Spleen (tissue), 11 donors: ENCODE data around the gene ANKRD11. TPM values are rescaled to one million over a fixed set of nuclear protein-coding genes. Genes with fewer than 3 reads are reported as not detected.

Source experiments
- DNase-seq: peaks from one replicate; pipeline ENCODE4 v3.0.0-alpha.2; 2020
- H3K27ac ChIP-seq, 8 donors: fragments of 200-600 bp; sonication (generic) in 7 of 8; 1 replicate in 4 of 8; 2 replicates in 4 of 8; pipeline versions ENCODE4 v1.5.0 to v1.8.0; 2016 to 2021; ENCODE audit warnings: inconsistent platforms in 4 of 8, mild to moderate bottlenecking in 4 of 8, moderate library complexity in 1 of 8
- H3K27me3 ChIP-seq, 7 donors: fragments of 200-600 bp; sonication (generic) in 6 of 7; replicated peaks in 1 of 7; 1 replicate in 4 of 7; 2 replicates in 3 of 7; pipeline versions ENCODE4 v1.5.0 to v1.8.0; 2016 to 2021; ENCODE audit warnings: inconsistent platforms in 3 of 7, mild to moderate bottlenecking in 1 of 7
- H3K36me3 ChIP-seq, 6 donors: fragments of 200-600 bp; sonication (generic) in 5 of 6; 1 replicate in 4 of 6; 2 replicates in 2 of 6; pipeline versions ENCODE4 v1.5.0 to v1.8.0; 2016 to 2021; ENCODE audit warnings: inconsistent platforms in 2 of 6
- H3K4me1 ChIP-seq, 6 donors: fragments of 200-600 bp; sonication (generic) in 5 of 6; 1 replicate in 3 of 6; 2 replicates in 3 of 6; pipeline versions ENCODE4 v1.5.0 to v1.8.0; 2016 to 2021; ENCODE audit warnings: inconsistent platforms in 3 of 6
- H3K4me3 ChIP-seq, 8 donors: fragments of 200-600 bp; sonication (generic) in 7 of 8; 1 replicate in 4 of 8; 2 replicates in 4 of 8; pipeline versions ENCODE4 v1.5.0 to v1.8.0; 2016 to 2021; ENCODE audit warnings: inconsistent platforms in 4 of 8, mild to moderate bottlenecking in 4 of 8, moderate library complexity in 2 of 8
- H3K9me3 ChIP-seq, 8 donors: fragments of 200-600 bp; sonication (generic) in 7 of 8; 1 replicate in 4 of 8; 2 replicates in 4 of 8; pipeline versions ENCODE4 v1.5.0 to v1.8.0; 2016 to 2021; ENCODE audit warnings: inconsistent platforms in 4 of 8
- POLR2A ChIP-seq, 3 donors: fragments of 450-650 bp; IDR thresholded peaks; one replicate each; pipeline ENCODE4 v1.5.1; 2017; ENCODE audit warnings: antibody characterized with exemption in 3 of 3, mild to moderate bottlenecking in 1 of 3
- POLR2AphosphoS5 ChIP-seq, 3 donors: sonication (generic); formaldehyde crosslinking; IDR thresholded peaks; one replicate each; pipeline ENCODE4 v1.5.1; 2017; ENCODE audit warnings: antibody characterized with exemption in 3 of 3
- WGBS, 5 donors: extraction: QIAGEN DNeasy Blood & Tissue Kit in 3 of 5; methylation state at CpG; one replicate each; pipeline versions ENCODE4 v1.1.5 to v1.1.7; 2013 to 2018; 5-methylcytosine and 5-hydroxymethylcytosine counted together
- intact Hi-C: fragments of 100-400 bp; cut with DNase I; formaldehyde crosslinking; loops from one replicate; pipeline ENCODE4 v1.15.0; 2023; ENCODE audit warnings: low total_unique reads
- polyA plus RNA-seq, 3 donors: library from polyadenylated mRNA; stranded (reverse); fragments of 200-250 nt; gene quantifications; one replicate each; pipeline ENCODE4 v1.2.1, GENCODE V29; 2013
- total RNA-seq, 7 donors: library from RNA; depleted of rRNA in 3 of 7; stranded (reverse); fragments of >200 nt in 3 of 7; fragmentation: NEBNext Ultra II Directional in 4 of 7; extraction: Animal tissue kit (Norgen Biotek cat#: 25700) in 4 of 7; gene quantifications; one replicate each; pipeline versions ENCODE4 v1.1.0 to v1.2.1, GENCODE V29; 2016 to 2021
- TF ChIP-seq, protein P1 (sequence below), 11 experiments: fragments of 200-600 bp in 7 of 11; fragments of 450-650 bp in 4 of 11; sonication (generic) in 4 of 11; IDR thresholded peaks in 8 of 11; conservative IDR thresholded peaks in 3 of 11; 1 replicate in 7 of 11; 2 replicates in 4 of 11; pipeline versions ENCODE4 v1.4.0 to v1.8.0; 2016 to 2021; ENCODE audit warnings: antibody characterized with exemption in 11 of 11, inconsistent platforms in 4 of 11, mild to moderate bottlenecking in 1 of 11
- donor health status: healthy with polysubstance abuse.
- donor health status: DM: no; HTN: no; CAD: no; lungs with moderate emphysema.
- donor health status: DM: no; HTN: no; CAD: no.
- donor health status: Bipolar disorder and iron deficiency.
- donor health status: healthy.
- donor health status: DM: no; HTN: no; CAD: no.
- donor health status: DM: yes; HTN: yes; CAD: no.

The ANKRD11 gene
- total and polyA plus RNA-seq, 10 donors: 29.0 to 203 (median 128) TPM

DNA sequence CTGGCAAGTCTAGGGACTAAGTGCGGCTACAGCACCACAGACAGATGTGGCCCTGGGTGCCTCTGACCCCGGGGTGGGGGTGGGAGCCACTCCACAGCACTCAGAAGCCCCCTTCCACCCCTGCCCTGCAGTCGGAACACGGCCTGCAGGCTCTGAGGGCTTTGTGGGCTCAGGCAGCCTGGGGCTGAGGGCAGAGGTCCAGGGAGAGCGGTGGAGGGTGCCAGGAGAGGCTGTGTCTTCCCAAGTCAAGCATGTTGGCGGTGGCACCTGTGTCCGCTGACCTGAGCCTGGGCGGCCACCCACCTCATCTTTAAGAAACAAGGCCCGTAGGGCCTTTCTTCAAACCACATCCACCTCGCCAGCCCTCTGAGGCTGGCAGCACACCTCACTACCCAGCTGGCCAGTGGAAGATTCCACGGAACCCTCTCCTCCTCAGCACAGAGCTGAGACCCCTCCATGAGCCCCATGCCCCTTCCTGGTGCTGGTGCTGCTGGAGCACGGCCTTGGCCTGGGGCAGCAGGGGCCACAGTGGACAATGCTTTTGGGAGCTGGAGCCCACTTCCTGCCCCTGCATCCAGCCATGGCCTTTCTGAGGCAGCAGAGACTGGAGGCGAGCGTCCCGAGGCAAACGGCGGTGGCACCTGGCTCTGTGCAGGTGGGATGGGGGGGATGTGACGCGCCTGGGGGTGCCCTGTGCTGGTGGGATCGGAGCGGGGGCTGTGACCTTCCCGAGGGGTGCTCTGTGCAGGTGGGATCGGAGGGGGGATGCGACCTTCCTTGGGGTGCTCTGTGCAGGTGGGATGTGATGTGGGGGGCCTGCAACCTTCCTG, 195.1 kb downstream of the ANKRD11 start:
- H3K4me1 ChIP-seq: peaks cover 0 to 75% (median 28%) of the 10 kb centered on the region in 6 donors
- TF ChIP-seq POLR2AphosphoS5 (IDR thresholded peaks at IDR 0.05) (peak in 1 of 3 donors; percentile 50), POLR2A (IDR thresholded peaks at IDR 0.05) (no peak)
- TF ChIP-seq, protein P1, sequence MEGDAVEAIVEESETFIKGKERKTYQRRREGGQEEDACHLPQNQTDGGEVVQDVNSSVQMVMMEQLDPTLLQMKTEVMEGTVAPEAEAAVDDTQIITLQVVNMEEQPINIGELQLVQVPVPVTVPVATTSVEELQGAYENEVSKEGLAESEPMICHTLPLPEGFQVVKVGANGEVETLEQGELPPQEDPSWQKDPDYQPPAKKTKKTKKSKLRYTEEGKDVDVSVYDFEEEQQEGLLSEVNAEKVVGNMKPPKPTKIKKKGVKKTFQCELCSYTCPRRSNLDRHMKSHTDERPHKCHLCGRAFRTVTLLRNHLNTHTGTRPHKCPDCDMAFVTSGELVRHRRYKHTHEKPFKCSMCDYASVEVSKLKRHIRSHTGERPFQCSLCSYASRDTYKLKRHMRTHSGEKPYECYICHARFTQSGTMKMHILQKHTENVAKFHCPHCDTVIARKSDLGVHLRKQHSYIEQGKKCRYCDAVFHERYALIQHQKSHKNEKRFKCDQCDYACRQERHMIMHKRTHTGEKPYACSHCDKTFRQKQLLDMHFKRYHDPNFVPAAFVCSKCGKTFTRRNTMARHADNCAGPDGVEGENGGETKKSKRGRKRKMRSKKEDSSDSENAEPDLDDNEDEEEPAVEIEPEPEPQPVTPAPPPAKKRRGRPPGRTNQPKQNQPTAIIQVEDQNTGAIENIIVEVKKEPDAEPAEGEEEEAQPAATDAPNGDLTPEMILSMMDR (IDR thresholded peaks at IDR 0.05 in 8 of 11, conservative IDR thresholded peaks at IDR 0.05 in 3 of 11): no peak
- H3K36me3 ChIP-seq: peaks cover 0 to 61% (median 18%) of the 10 kb centered on the region in 6 donors
- 87 to 94% (median 91%) methylated on average over 20 to 24 of the region's 24 CpGs for whole genome bisulfite sequencing, 5 donors
- DNase-seq: no peak
- H3K4me3 ChIP-seq: no peak overlapping the region
- no peaks in the 10 kb centered on the region for H3K9me3 ChIP-seq
- no peak overlapping the region for H3K27ac ChIP-seq
- intact Hi-C loops: no loop called here
- no peaks in the 10 kb centered on the region for H3K27me3 ChIP-seq

DNA sequence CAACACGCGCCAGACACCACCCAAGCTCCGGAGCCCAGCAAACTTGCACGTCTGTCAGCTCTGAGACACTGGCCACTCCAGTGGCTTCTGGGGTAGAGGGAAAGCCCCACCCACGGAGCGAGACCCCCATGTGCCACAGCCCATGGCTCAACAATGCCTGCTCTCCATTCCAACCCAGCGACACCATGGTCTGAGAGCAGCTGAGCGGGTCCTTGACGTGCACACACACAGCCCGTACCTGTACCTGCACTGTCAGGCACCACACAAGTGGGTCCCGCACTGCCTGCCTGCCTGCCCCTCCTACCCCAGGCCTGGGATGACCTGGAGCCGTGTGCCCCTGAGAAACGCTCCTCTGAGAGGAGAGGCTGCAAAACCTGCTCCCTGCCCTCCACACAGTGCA, 195.9 kb downstream of the ANKRD11 start:
- Histone ChIP-seq H3K36me3 (peaks cover 0 to 61% (median 17%) of the 10 kb centered on the region in 6 donors), H3K4me1 (peaks cover 0 to 77% (median 28%) of the 10 kb centered on the region in 6 donors), H3K27ac (no peak overlapping the region), H3K27me3 (no peaks in the 10 kb centered on the region), H3K4me3 (no peak overlapping the region), H3K9me3 (no peaks in the 10 kb centered on the region)
- intact Hi-C loops: no loop called here
- DNase-seq: no peak
- no peak for TF ChIP-seq POLR2A (IDR thresholded peaks at IDR 0.05)
- TF ChIP-seq POLR2AphosphoS5 (IDR thresholded peaks at IDR 0.05): no peak
- TF ChIP-seq, protein P1 (IDR thresholded peaks at IDR 0.05 in 8 of 11, conservative IDR thresholded peaks at IDR 0.05 in 3 of 11): no peak
- 88 to 93% (median 90%) methylated on average over 7 to 13 of the region's 13 CpGs for whole genome bisulfite sequencing, 5 donors

DNA sequence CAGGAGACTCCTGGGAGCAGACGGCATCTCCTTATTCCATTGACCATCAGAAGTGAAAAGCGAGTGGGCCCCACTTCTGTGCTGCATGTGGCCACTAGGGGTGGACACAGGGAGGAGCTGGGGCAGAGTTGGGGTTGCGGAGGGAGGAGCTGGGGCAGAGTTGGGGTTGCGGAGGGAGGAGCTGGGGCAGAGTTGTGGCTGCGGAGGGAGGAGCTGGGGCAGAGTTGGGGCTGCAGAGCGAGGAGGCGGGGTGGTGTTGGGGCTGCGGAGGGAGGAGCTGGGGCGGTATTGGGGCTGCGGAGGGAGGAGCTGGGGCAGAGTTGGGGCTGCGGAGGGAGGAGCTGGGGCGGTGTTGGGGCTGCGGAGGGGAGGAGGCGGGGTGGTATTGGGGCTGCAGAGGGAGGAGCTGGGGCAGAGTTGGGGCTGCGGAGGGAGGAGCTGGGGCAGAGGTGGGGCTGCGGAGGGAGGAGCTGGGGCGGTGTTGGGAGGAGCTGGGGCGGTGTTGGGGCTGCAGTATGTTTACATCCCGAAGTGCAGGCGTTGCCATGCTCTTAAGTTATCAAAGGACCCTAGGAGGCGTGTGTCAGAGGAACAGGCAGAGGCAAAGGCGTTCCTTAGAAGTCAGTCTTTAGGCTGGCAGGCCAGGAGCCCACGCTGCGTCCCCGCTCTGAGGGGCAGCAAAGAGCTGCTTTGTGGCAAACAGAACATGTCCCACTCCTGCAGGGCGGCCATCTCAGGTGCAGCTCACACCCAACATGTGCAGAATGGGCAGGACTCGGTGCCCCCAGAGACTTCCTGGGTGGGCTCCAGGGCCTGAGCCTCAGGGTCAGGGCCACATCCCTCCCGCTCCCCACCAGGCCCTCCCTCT, 196.9 kb downstream of the ANKRD11 start:
- DNase-seq: no peak

More for the DNA sequence above, 196.9 kb downstream of the ANKRD11 start:
- Histone ChIP-seq H3K27ac (no peak overlapping the region), H3K27me3 (no peaks in the 10 kb centered on the region), H3K4me3 (no peak overlapping the region), H3K9me3 (no peaks in the 10 kb centered on the region), H3K4me1 (peaks cover 0 to 75% (median 24%) of the 10 kb centered on the region in 6 donors), H3K36me3 (peaks cover 0 to 64% (median 25%) of the 10 kb centered on the region in 6 donors)
- intact Hi-C loops: no loop called here
- TF ChIP-seq, protein P1 (IDR thresholded peaks at IDR 0.05 in 8 of 11, conservative IDR thresholded peaks at IDR 0.05 in 3 of 11): no peak
- TF ChIP-seq POLR2AphosphoS5 (IDR thresholded peaks at IDR 0.05) (no peak), POLR2A (IDR thresholded peaks at IDR 0.05) (no peak)
- WGBS, 5 donors: 87 to 96% (median 93%) methylated on average over 22 to 28 of the region's 28 CpGs
